Neural progenitor cell (in vitro differentiated cells): Measurements from ENCODE around the gene F9. TPM values are rescaled to one million over a fixed set of nuclear protein-coding genes. Genes with fewer than 3 reads are reported as not detected.

ENCODE experiments used
- DNase-seq: peaks from one replicate; pipeline ENCODE4 v3.0.0-alpha.2; 2016; ENCODE audit warnings: low spot score
- H2AFZ ChIP-seq: fragments of 200-600 bp; sonication (generic); replicated peaks from 2 replicates; pipeline ENCODE4 v1.6.1; 2016; ENCODE audit warnings: antibody characterized with exemption
- H3F3A ChIP-seq: fragments of 200-600 bp; sonication (generic); 2 replicates; pipeline ENCODE4 v1.6.1; 2016; ENCODE audit warnings: antibody characterized with exemption, low read depth
- H3K27ac ChIP-seq: fragments of 200-600 bp; sonication (generic); 2 replicates; pipeline ENCODE4 v1.5.1; 2016; ENCODE audit warnings: mild to moderate bottlenecking
- H3K27me3 ChIP-seq: fragments of 200-600 bp; sonication (generic); 2 replicates; pipeline ENCODE4 v1.6.1; 2016; ENCODE audit warnings: mild to moderate bottlenecking, moderate library complexity
- H3K36me3 ChIP-seq: fragments of 200-600 bp; sonication (generic); 2 replicates; pipeline ENCODE4 v1.5.1; 2016
- H3K4me1 ChIP-seq: fragments of 200-600 bp; sonication (generic); 2 replicates; pipeline ENCODE4 v1.6.1; 2016; ENCODE audit warnings: mixed run types
- H3K4me2 ChIP-seq: fragments of 200-600 bp; sonication (generic); 2 replicates; pipeline ENCODE4 v1.6.1; 2016
- H3K4me3 ChIP-seq: fragments of 200-600 bp; sonication (generic); 2 replicates; pipeline ENCODE4 v1.5.1; 2016
- H3K79me2 ChIP-seq: fragments of 200-600 bp; sonication (generic); 2 replicates; pipeline ENCODE4 v1.6.1; 2016; ENCODE audit warnings: low read depth
- H3K9ac ChIP-seq: fragments of 200-600 bp; sonication (generic); 2 replicates; pipeline ENCODE4 v1.6.1; 2016
- H3K9me3 ChIP-seq: fragments of 200-600 bp; sonication (generic); 2 replicates; pipeline ENCODE4 v1.5.1; 2016; ENCODE audit warnings: low read depth
- H4K20me1 ChIP-seq: fragments of 200-600 bp; sonication (generic); 2 replicates; pipeline ENCODE4 v1.6.1; 2016; ENCODE audit warnings: low read depth
- H3K27ac Mint-ChIP-seq: 3 replicates; pipeline ENCODE4 v1.8.0; 2021; ENCODE audit warnings: mixed read lengths
- H3K27me3 Mint-ChIP-seq: 2 replicates; pipeline ENCODE4 v1.8.0; 2022; ENCODE audit warnings: low read depth, mild to moderate bottlenecking, inconsistent platforms, moderate library complexity, mixed read lengths; ENCODE audit not compliant: insufficient read depth
- H3K36me3 Mint-ChIP-seq: 3 replicates; pipeline ENCODE4 v1.8.0; 2021; ENCODE audit warnings: mixed read lengths
- H3K4me1 Mint-ChIP-seq: 3 replicates; pipeline ENCODE4 v1.8.0; 2021; ENCODE audit warnings: mixed read lengths
- H3K4me3 Mint-ChIP-seq: 3 replicates; pipeline ENCODE4 v1.8.0; 2021; ENCODE audit warnings: mild to moderate bottlenecking, moderate library complexity, mixed read lengths
- H3K9me3 Mint-ChIP-seq: 3 replicates; pipeline ENCODE4 v1.8.0; 2020; ENCODE audit warnings: mixed read lengths
- EZH2 ChIP-seq: fragments of 200-600 bp; sonication (generic); IDR thresholded peaks from 2 replicates; pipeline ENCODE4 v1.6.1; 2017; ENCODE audit warnings: antibody characterized with exemption, mild to moderate bottlenecking, moderate library complexity
- EZH2phosphoT487 ChIP-seq: fragments of 200-600 bp; sonication (generic); IDR thresholded peaks from 2 replicates; pipeline ENCODE4 v1.6.1; 2017; ENCODE audit warnings: antibody characterized with exemption
- total RNA-seq: library from RNA; depleted of rRNA; stranded (reverse); fragments of >200 nt; gene quantifications from 2 replicates; pipeline ENCODE4 v1.2.3, GENCODE V29; 2015; ENCODE audit warnings: low replicate concordance
- TF ChIP-seq, protein P1 (sequence below): fragments of 200-600 bp; sonication (generic); IDR thresholded peaks from 2 replicates; pipeline ENCODE4 v1.5.1; 2017; ENCODE audit warnings: antibody characterized with exemption, mild to moderate bottlenecking

F9 gene
- total RNA-seq, 1 donor from 2014 or later: not detected

DNA sequence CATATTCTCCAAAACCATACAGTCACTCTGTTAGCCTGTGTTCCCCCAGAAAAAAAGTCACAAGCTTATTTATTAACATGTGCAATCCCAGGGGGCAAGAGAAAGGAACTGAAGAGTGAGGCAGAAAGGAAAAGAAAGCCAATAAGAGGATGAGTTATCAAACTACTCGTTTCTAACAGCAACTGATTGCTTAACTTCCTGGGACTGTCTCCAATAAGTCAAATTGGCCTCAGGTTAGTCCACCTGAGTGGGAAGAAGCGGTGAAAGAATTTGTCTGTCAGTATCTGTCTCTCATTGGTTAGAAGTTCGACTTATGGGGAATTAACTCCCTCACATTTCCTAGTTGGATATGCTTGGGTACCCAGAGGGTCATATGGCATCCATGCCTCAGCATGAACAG, 14.1 kb downstream of the F9 start:
- Mint-ChIP-seq H3K4me3 (no peak overlapping the region), H3K36me3 (no peaks in the 10 kb centered on the region), H3K27ac (no peak overlapping the region), H3K9me3 (no peaks in the 10 kb centered on the region), H3K27me3 (no peaks in the 10 kb centered on the region), H3K4me1 (no peaks in the 10 kb centered on the region)
- Histone ChIP-seq H3K36me3 (no peaks in the 10 kb centered on the region), H3K4me2 (no peak overlapping the region), H3K9ac (no peak overlapping the region), H2AFZ (no peak overlapping the region), H3K79me2 (no peaks in the 10 kb centered on the region), H3K27ac (no peak overlapping the region), H3K27me3 (no peaks in the 10 kb centered on the region), H3K4me1 (no peaks in the 10 kb centered on the region), H4K20me1 (no peaks in the 10 kb centered on the region), H3K4me3 (no peak overlapping the region), H3K9me3 (no peaks in the 10 kb centered on the region), H3F3A (no peaks in the 10 kb centered on the region)
- TF ChIP-seq EZH2phosphoT487: no peak
- TF ChIP-seq EZH2: no peak
- TF ChIP-seq, protein P1, sequence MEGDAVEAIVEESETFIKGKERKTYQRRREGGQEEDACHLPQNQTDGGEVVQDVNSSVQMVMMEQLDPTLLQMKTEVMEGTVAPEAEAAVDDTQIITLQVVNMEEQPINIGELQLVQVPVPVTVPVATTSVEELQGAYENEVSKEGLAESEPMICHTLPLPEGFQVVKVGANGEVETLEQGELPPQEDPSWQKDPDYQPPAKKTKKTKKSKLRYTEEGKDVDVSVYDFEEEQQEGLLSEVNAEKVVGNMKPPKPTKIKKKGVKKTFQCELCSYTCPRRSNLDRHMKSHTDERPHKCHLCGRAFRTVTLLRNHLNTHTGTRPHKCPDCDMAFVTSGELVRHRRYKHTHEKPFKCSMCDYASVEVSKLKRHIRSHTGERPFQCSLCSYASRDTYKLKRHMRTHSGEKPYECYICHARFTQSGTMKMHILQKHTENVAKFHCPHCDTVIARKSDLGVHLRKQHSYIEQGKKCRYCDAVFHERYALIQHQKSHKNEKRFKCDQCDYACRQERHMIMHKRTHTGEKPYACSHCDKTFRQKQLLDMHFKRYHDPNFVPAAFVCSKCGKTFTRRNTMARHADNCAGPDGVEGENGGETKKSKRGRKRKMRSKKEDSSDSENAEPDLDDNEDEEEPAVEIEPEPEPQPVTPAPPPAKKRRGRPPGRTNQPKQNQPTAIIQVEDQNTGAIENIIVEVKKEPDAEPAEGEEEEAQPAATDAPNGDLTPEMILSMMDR: no peak
- DNase-seq: no peak

DNA sequence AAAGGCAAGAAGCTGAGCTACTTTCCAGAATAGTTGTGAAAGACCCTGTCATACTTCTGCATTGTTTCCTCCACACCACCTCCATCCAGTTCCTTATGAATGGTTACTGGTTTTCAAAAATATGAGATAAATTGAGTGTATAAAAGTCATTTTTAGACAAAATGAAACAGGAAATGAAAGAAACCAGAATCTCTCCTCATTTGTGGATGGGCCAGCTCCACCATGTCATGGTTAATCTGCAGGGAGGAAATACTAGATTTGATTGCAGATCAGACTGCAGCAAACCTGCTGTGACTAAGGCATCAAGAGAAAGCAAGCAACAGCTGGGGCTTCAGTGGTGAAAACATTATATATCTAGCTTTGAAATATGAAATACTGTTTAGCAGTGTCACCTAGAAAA, 23.8 kb downstream of the F9 start:
- Histone ChIP-seq H2AFZ (no peak overlapping the region), H3K4me2 (no peak overlapping the region), H3K27ac (no peak overlapping the region), H4K20me1 (no peaks in the 10 kb centered on the region), H3K79me2 (no peaks in the 10 kb centered on the region), H3K4me3 (no peak overlapping the region), H3K9ac (no peak overlapping the region), H3K4me1 (no peaks in the 10 kb centered on the region), H3K36me3 (no peaks in the 10 kb centered on the region), H3K27me3 (no peaks in the 10 kb centered on the region), H3F3A (no peaks in the 10 kb centered on the region), H3K9me3 (no peaks in the 10 kb centered on the region)
- no peak for TF ChIP-seq EZH2
- TF ChIP-seq EZH2phosphoT487: no peak
- TF ChIP-seq, protein P1: no peak
- H3K27me3 Mint-ChIP-seq: no peaks in the 10 kb centered on the region
- no peaks in the 10 kb centered on the region for H3K36me3 Mint-ChIP-seq
- no peak overlapping the region for H3K27ac Mint-ChIP-seq
- no peak for DNase-seq
- no peak overlapping the region for H3K4me3 Mint-ChIP-seq
- H3K9me3 Mint-ChIP-seq: no peaks in the 10 kb centered on the region
- no peaks in the 10 kb centered on the region for H3K4me1 Mint-ChIP-seq

DNA sequence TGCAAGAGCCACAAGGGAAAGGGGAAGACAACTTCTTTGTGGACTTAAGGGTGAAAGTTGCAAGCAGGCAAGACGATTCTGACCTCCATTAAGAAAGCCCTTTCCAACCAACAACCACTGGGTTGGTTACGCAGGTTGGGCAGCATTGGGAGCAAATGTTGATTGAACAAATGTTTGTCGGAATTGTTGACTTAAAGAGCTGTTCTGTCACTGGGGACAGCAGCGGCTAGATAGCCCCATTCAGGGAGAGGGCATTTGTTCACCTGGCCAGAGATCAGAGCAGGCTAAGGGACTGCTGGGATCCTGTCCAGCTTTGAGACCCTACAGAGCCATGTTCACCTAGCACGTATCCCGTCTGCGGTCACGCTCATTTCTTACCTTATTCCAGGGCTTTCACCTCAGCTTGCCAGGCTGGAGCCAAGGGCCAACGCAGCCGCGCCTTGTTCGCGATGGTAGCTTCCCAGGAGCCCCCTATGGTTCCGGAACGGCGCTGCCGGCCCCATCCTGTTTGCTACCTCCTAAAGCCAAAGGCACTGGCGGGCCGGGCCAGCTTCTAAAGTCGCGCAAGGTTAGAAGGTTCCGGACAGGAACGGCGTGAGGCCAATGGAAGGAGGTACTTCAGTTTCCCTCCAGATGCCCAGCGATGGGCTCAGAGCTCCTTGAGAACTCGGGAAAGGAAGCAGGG, 24.6 kb downstream of the F9 start:
- Mint-ChIP-seq H3K27me3 (no peaks in the 10 kb centered on the region), H3K9me3 (no peaks in the 10 kb centered on the region), H3K36me3 (no peaks in the 10 kb centered on the region), H3K4me3 (no peak overlapping the region), H3K4me1 (no peaks in the 10 kb centered on the region), H3K27ac (no peak overlapping the region)
- Histone ChIP-seq H3F3A (no peaks in the 10 kb centered on the region), H2AFZ (no peak overlapping the region), H3K4me3 (no peak overlapping the region), H3K4me1 (no peaks in the 10 kb centered on the region), H3K9ac (no peak overlapping the region), H4K20me1 (no peaks in the 10 kb centered on the region), H3K9me3 (no peaks in the 10 kb centered on the region), H3K36me3 (no peaks in the 10 kb centered on the region), H3K79me2 (no peaks in the 10 kb centered on the region), H3K27me3 (no peaks in the 10 kb centered on the region), H3K27ac (no peak overlapping the region), H3K4me2 (no peak overlapping the region)
- TF ChIP-seq EZH2phosphoT487 (no peak), EZH2 (no peak)
- TF ChIP-seq, protein P1: no peak
- no peak for DNase-seq
